ENCODE measurements around the gene MMP14. TPM values are rescaled to one million over a fixed set of nuclear protein-coding genes. Genes with fewer than 3 reads are reported as not detected.

MMP14 gene
- total and polyA plus RNA-seq, 9 of the 15 experiments (the other 6 are each of a cell fraction or from before 2014, with no cell fraction given), result 0.36 to 5.8 (median 1.3) TPM; not detected in 2

GRCh38 chr14:22870811-22871223 is 34.4 kb downstream of the MMP14 start (continued):
- TF ChIP-seq, protein P1, sequence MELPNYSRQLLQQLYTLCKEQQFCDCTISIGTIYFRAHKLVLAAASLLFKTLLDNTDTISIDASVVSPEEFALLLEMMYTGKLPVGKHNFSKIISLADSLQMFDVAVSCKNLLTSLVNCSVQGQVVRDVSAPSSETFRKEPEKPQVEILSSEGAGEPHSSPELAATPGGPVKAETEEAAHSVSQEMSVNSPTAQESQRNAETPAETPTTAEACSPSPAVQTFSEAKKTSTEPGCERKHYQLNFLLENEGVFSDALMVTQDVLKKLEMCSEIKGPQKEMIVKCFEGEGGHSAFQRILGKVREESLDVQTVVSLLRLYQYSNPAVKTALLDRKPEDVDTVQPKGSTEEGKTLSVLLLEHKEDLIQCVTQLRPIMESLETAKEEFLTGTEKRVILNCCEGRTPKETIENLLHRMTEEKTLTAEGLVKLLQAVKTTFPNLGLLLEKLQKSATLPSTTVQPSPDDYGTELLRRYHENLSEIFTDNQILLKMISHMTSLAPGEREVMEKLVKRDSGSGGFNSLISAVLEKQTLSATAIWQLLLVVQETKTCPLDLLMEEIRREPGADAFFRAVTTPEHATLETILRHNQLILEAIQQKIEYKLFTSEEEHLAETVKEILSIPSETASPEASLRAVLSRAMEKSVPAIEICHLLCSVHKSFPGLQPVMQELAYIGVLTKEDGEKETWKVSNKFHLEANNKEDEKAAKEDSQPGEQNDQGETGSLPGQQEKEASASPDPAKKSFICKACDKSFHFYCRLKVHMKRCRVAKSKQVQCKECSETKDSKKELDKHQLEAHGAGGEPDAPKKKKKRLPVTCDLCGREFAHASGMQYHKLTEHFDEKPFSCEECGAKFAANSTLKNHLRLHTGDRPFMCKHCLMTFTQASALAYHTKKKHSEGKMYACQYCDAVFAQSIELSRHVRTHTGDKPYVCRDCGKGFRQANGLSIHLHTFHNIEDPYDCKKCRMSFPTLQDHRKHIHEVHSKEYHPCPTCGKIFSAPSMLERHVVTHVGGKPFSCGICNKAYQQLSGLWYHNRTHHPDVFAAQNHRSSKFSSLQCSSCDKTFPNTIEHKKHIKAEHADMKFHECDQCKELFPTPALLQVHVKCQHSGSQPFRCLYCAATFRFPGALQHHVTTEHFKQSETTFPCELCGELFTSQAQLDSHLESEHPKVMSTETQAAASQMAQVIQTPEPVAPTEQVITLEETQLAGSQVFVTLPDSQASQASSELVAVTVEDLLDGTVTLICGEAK (IDR thresholded peaks at IDR 0.05), result peak; percentile 67; the same call in 1 of the 2 replicates
- TF ChIP-seq, protein P1 (CRISPR knock-in tag; IDR thresholded peaks at IDR 0.05), result no peak
- TF ChIP-seq MXD1 (CRISPR knock-in tag; IDR thresholded peaks at IDR 0.05; ENCODE audit: borderline replicate concordance, poor library complexity, severe bottlenecking) (no peak), ETV1 (tag; conservative IDR thresholded peaks at IDR 0.05; ENCODE audit: low read depth) (peak; percentile 60), KDM1A (IDR thresholded peaks at IDR 0.05) (peak in 1 of 2 experiments; percentile 33; a peak in 1 of 4 replicates), ARNT (IDR thresholded peaks at IDR 0.05) (peak in 1 of 2 experiments; percentile 49; a peak in 1 of 4 replicates), KAT7 (CRISPR knock-in tag; IDR thresholded peaks at IDR 0.05; ENCODE audit: borderline replicate concordance) (no peak), ZZZ3 (IDR thresholded peaks at IDR 0.05) (no peak), YBX1 (IDR thresholded peaks at IDR 0.05) (no peak), NCOR1 (IDR thresholded peaks at IDR 0.05) (peak; percentile 62), TAL1 (IDR thresholded peaks at IDR 0.05) (peak; percentile 61)
- TF ChIP-seq, protein P2, sequence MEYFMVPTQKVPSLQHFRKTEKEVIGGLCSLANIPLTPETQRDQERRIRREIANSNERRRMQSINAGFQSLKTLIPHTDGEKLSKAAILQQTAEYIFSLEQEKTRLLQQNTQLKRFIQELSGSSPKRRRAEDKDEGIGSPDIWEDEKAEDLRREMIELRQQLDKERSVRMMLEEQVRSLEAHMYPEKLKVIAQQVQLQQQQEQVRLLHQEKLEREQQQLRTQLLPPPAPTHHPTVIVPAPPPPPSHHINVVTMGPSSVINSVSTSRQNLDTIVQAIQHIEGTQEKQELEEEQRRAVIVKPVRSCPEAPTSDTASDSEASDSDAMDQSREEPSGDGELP (CRISPR knock-in tag; IDR thresholded peaks at IDR 0.05; ENCODE audit: borderline replicate concordance), result no peak
- TF ChIP-seq, protein P3, sequence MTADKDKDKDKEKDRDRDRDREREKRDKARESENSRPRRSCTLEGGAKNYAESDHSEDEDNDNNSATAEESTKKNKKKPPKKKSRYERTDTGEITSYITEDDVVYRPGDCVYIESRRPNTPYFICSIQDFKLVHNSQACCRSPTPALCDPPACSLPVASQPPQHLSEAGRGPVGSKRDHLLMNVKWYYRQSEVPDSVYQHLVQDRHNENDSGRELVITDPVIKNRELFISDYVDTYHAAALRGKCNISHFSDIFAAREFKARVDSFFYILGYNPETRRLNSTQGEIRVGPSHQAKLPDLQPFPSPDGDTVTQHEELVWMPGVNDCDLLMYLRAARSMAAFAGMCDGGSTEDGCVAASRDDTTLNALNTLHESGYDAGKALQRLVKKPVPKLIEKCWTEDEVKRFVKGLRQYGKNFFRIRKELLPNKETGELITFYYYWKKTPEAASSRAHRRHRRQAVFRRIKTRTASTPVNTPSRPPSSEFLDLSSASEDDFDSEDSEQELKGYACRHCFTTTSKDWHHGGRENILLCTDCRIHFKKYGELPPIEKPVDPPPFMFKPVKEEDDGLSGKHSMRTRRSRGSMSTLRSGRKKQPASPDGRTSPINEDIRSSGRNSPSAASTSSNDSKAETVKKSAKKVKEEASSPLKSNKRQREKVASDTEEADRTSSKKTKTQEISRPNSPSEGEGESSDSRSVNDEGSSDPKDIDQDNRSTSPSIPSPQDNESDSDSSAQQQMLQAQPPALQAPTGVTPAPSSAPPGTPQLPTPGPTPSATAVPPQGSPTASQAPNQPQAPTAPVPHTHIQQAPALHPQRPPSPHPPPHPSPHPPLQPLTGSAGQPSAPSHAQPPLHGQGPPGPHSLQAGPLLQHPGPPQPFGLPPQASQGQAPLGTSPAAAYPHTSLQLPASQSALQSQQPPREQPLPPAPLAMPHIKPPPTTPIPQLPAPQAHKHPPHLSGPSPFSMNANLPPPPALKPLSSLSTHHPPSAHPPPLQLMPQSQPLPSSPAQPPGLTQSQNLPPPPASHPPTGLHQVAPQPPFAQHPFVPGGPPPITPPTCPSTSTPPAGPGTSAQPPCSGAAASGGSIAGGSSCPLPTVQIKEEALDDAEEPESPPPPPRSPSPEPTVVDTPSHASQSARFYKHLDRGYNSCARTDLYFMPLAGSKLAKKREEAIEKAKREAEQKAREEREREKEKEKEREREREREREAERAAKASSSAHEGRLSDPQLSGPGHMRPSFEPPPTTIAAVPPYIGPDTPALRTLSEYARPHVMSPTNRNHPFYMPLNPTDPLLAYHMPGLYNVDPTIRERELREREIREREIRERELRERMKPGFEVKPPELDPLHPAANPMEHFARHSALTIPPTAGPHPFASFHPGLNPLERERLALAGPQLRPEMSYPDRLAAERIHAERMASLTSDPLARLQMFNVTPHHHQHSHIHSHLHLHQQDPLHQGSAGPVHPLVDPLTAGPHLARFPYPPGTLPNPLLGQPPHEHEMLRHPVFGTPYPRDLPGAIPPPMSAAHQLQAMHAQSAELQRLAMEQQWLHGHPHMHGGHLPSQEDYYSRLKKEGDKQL (CRISPR knock-in tag; IDR thresholded peaks at IDR 0.05; ENCODE audit: borderline replicate concordance), result no peak

Measured in K562 (cell line).